NCI-H187 treated with DMSO at 0.1 percent for 48 hours (cell line): ENCODE results near the gene CHRNA10.

Source experiments
- DNase-seq: peaks from one replicate; lab custom pipeline; 2025; lab: John Stamatoyannopoulos, UW

Gene CHRNA10

DNA sequence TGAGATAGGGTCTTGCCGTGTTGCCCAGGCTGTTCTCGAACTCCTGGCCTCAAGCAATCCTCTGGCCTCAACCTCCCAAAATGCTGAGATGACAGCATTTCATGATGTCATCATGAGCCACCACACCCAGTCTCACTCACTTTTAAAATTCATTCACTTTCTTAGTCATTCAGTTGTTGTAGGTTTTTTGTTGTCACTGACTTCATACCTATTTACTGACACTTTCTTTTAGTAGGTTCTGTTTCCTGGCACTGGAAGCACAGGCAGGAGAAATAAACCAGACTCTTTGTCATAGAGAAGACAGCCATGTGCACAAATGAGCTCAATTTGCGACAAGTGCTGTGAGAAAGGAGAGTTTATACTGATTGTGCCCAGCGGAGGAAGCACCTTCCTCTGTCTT, 39.9 kb downstream of the CHRNA10 start:
- no peak for DNase-seq

GRCh38 chr11:3627291-3627690, 43.9 kb downstream of the CHRNA10 start:
- no peak for DNase-seq

GRCh38 chr11:3626250-3626960, 44.8 kb downstream of the CHRNA10 start:
- DNase-seq: no peak

DNA sequence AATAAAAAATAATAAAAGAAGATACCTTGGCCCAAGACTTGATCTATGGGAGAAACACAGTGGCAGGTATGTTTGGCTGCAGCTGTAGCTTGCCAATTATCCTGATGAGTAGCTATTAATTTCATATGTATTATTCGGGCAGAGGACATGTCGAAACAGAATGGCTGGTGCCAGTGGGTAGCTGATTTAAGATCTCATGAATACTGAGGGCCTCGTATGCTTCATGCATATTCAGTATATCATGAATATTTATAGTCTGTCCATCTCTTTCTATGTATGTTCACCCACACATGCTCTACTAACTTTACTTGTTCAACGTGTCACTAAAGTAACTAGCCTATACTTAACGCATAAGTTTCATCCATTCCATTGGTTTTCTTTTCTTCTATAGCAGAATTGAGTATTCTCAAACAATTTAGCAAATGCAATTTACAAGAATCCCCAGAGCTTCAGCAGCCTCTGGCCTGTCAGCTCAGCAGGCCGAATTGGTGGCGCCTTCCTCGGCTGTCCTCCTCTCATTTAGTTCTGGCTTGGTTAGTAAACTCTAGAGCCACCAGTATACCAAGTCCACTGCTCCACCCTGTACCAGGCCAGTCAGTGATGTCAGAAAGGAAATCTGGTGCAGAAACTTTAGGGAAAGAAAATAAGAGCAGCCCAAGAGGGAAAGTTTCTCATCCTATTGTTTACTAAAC, 47.3 kb downstream of the CHRNA10 start:
- no peak for DNase-seq

DNA sequence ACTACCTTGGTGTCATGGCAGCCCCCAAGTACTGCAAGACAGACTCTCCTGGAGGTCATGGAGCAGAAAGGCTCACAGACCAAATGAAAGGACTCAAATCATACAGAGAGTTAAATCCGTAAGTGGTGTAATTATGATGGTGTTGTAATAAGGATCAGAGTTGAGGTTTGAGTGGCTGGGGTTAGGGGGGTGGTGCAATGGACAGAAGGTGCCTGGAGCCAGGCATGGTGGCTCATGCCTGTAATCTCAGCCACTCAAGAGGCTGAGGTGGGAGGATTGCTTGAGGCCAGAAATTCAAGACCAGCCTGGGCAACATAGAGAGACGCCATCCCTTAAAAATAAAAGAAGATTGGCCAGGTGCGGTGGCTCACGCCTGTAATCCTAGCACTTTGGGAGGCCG, 48.1 kb downstream of the CHRNA10 start:
- no peak for DNase-seq

- DNase-seq: no peak
Measured at GRCh38 chr11:3622521-3622920, 48.7 kb downstream of the CHRNA10 start.

DNA sequence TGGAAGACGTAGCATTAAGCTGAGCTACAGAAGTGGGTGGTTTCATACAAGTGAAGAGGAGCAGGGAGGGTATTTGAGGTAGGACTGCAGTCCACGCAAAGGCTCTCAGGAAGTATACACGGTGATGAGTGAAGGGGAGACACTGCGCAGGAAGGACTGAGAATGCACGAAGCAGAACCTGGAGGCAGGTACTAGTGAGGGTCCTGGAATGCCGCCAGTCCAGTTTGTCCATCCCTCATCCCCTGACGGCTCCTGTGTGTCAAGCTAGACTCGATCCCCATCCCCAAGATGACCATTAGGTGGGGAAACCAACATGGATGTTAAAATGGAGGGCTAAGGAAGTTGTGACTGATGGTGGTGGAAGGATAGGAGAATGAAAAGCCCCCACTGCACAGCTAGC, 53.2 kb downstream of the CHRNA10 start:
- no peak for DNase-seq

GRCh38 chr11:3616721-3617460, 54.3 kb downstream of the CHRNA10 start:
- DNase-seq: no peak

- DNase-seq: no peak
Measured at GRCh38 chr11:3615998-3616397, 55.2 kb downstream of the CHRNA10 start.
